Panc1 (cell line): ENCODE measurements around the gene NCL. TPM values are rescaled to one million over a fixed set of nuclear protein-coding genes. Genes with fewer than 3 reads are reported as not detected.

ENCODE experiments used
- ATAC-seq: fragments of 200-7000 bp; cut with Tn5 transposase; 2 replicates; pipeline ENCODE4 v1.9.1; 2020; ENCODE audit warnings: mild to moderate bottlenecking, moderate library complexity
- BruUV-seq: library from RNA; stranded (reverse); fragments of 400-500 nt; replicated peaks from 2 replicates; lab custom pipeline; 2021; lab: Mats Ljungman, UMichigan
- CTCF ChIA-PET: fragments of 300-600 bp; sonication (Branson Sonifier 250); formaldehyde crosslinking; loops from one replicate; lab custom pipeline; 2022; ENCODE audit warnings: antibody characterized with exemption; lab: Charles Lee
- POLR2A ChIA-PET: fragments of 300-600 bp; sonication (Branson Sonifier 250); formaldehyde crosslinking; loops from one replicate; lab custom pipeline; 2022; ENCODE audit warnings: antibody characterized with exemption; lab: Charles Lee
- DNase-seq: peaks from one replicate; pipeline ENCODE4 v3.0.0-alpha.2; 2010; ENCODE audit warnings: low read depth, low spot score
- H3K27ac ChIP-seq: 2 replicates; pipeline ENCODE4 v1.5.1; 2011; ENCODE audit warnings: mild to moderate bottlenecking, low read length, inconsistent platforms
- H3K27me3 ChIP-seq: fragments of 200-500 bp; sonication (Bioruptor generic); 2 replicates; pipeline ENCODE4 v1.6.0; 2014; ENCODE audit warnings: low read length, inconsistent platforms; ENCODE audit not compliant: control insufficient read depth, insufficient read depth
- H3K36me3 ChIP-seq: fragments of 200-500 bp; sonication (Bioruptor generic); 2 replicates; pipeline ENCODE4 v1.5.1; 2014; ENCODE audit warnings: inconsistent platforms, mild to moderate bottlenecking, low read length, moderate library complexity; ENCODE audit not compliant: control insufficient read depth, insufficient read depth
- H3K4me1 ChIP-seq: 2 replicates; pipeline ENCODE4 v1.5.1; 2011; ENCODE audit warnings: inconsistent platforms, mild to moderate bottlenecking, low read length, moderate library complexity; ENCODE audit not compliant: control insufficient read depth, insufficient read depth
- H3K4me3 ChIP-seq, 2 experiments: 2 replicates each; pipeline ENCODE4 v1.5.1; 2011 to 2012; ENCODE audit warnings: low read depth in 2 of 2, low read length in 2 of 2, mild to moderate bottlenecking in 2 of 2, inconsistent platforms in 1 of 2, moderate library complexity in 1 of 2
- H3K9me3 ChIP-seq: fragments of 200-500 bp; sonication (Bioruptor generic); 2 replicates; pipeline ENCODE4 v1.5.1; 2014; ENCODE audit warnings: low read depth, mild to moderate bottlenecking, inconsistent platforms, low read length, moderate library complexity; ENCODE audit not compliant: control insufficient read depth, insufficient read depth
- CTCF ChIP-seq: fragments of 450-650 bp; IDR thresholded peaks from 2 replicates; pipeline ENCODE4 v1.5.1; 2017; ENCODE audit warnings: mild to moderate bottlenecking
- POLR2AphosphoS5 ChIP-seq: IDR thresholded peaks from 2 replicates; pipeline ENCODE4 v1.6.1; 2012; ENCODE audit warnings: mild to moderate bottlenecking, low read depth, low read length, moderate library complexity
- REST ChIP-seq, 2 experiments: IDR thresholded peaks; 2 replicates each; pipeline ENCODE4 v1.6.1; 2011 to 2012; ENCODE audit warnings: low read depth in 2 of 2, control low read depth in 1 of 2, low read length in 1 of 2, mild to moderate bottlenecking in 1 of 2, moderate library complexity in 1 of 2; ENCODE audit not compliant: insufficient read depth in 1 of 2
- SIN3A ChIP-seq: IDR thresholded peaks from 2 replicates; pipeline ENCODE4 v1.6.1; 2012; ENCODE audit warnings: low read depth, mild to moderate bottlenecking, low read length, moderate library complexity, borderline replicate concordance; ENCODE audit not compliant: insufficient read depth
- TCF7L2 ChIP-seq: IDR thresholded peaks from 2 replicates; pipeline ENCODE4 v1.6.1; 2011; ENCODE audit warnings: mild to moderate bottlenecking, low read depth, low read length, inconsistent platforms
- in situ Hi-C: cut with HindIII; loops from 2 replicates; pipeline ENCODE4 v1.10.0; 2016; ENCODE audit warnings: low sequenced_read_pairs, low pct_unique_long_range_greater_than_20kb
- intact Hi-C: fragments of 100-400 bp; cut with micrococcal nuclease; formaldehyde crosslinking; loops from one replicate; pipeline ENCODE4 v1.10.0; 2022; ENCODE audit not compliant: unreplicated experiment
- total RNA-seq: library from RNA; stranded (reverse); gene quantifications from one replicate; pipeline ENCODE4 v1.2.1, GENCODE V29; 2021; ENCODE audit not compliant: unreplicated experiment

Gene NCL
- total RNA-seq, 1 experiment from 2014 or later, result 778 TPM

- DNase-seq, result no peak
- H3K4me1 ChIP-seq, result peaks cover 10% of the 10 kb centered on the region
These were observed 38.9 kb downstream of the NCL start for GRCh38 chr2:231425291-231425810.

GRCh38 chr2:231423176-231423575 lies 41.1 kb downstream of the NCL start:
- Histone ChIP-seq H3K36me3 (no peaks in the 10 kb centered on the region), H3K4me3 (no peak overlapping the region), H3K27me3 (no peaks in the 10 kb centered on the region), H3K9me3 (no peaks in the 10 kb centered on the region), H3K4me1 (peaks cover 10% of the 10 kb centered on the region), H3K27ac (no peak overlapping the region)
- intact Hi-C loops (no loop called here), in situ Hi-C loops (loop anchor here (25.0 kb wide), 1 partner anchor 111 kb away; no protein-coding TSS in a partner anchor)
- BruUV-seq, result no TSS peak
- DNase-seq, result no peak
- CTCF ChIA-PET, result no interaction called here
- TF ChIP-seq TCF7L2, result no peak
- no peak for TF ChIP-seq REST (IDR thresholded peaks at IDR 0.05; ENCODE audit: insufficient read depth in 1 of 2, low read depth in 2 of 2, low read length in 1 of 2)
- TF ChIP-seq POLR2AphosphoS5, result no peak
- no peak for TF ChIP-seq SIN3A
- TF ChIP-seq CTCF, result no peak
- no peak for ATAC-seq
- POLR2A ChIA-PET, result interaction anchor here (0.7 kb wide), 1 partner anchor 386 kb away, joined by 3 read pairs; the partner anchor contains the start of gene C2orf72

More at GRCh38 chr2:231425291-231425810, 38.9 kb downstream of the NCL start:
- peak; percentile 55 for ATAC-seq
- peak overlapping the region; percentile 27; the same call in 1 of the 2 replicates for H3K27ac ChIP-seq
- BruUV-seq, result no TSS peak
- in situ Hi-C loops (no loop called here), intact Hi-C loops (no loop called here)
- TF ChIP-seq SIN3A (no peak), TCF7L2 (no peak), CTCF (no peak), POLR2AphosphoS5 (no peak), REST (IDR thresholded peaks at IDR 0.05; ENCODE audit: insufficient read depth in 1 of 2, low read depth in 2 of 2, low read length in 1 of 2) (no peak)
- no peaks in the 10 kb centered on the region for H3K9me3 ChIP-seq
- POLR2A ChIA-PET, result no interaction called here
- H3K27me3 ChIP-seq, result no peaks in the 10 kb centered on the region
- H3K4me3 ChIP-seq, result no peak overlapping the region
- no peaks in the 10 kb centered on the region for H3K36me3 ChIP-seq
- CTCF ChIA-PET, result no interaction called here
